Keratinocyte (primary cell): ENCODE data around the gene RCSD1.

Experiments used
- EZH2 ChIP-seq: IDR thresholded peaks from one replicate; pipeline ENCODE4 v1.6.1; 2012; ENCODE audit warnings: inconsistent platforms, mild to moderate bottlenecking, low read length, moderate library complexity
- TF ChIP-seq, protein P1 (sequence below), 3 experiments: IDR thresholded peaks in 1 of 3; conservative IDR thresholded peaks in 1 of 3; optimal IDR thresholded peaks in 1 of 3; 2 replicates in 2 of 3; 3 replicates in 1 of 3; pipeline versions ENCODE3 to v1.5.1; 2011; ENCODE audit warnings: low read length in 3 of 3, mild to moderate bottlenecking in 3 of 3, moderate library complexity in 2 of 3, control low read depth in 1 of 3, inconsistent platforms in 1 of 3; ENCODE audit not compliant: insufficient read depth in 2 of 3; ENCODE audit errors: extremely low read depth in 1 of 3

DNA sequence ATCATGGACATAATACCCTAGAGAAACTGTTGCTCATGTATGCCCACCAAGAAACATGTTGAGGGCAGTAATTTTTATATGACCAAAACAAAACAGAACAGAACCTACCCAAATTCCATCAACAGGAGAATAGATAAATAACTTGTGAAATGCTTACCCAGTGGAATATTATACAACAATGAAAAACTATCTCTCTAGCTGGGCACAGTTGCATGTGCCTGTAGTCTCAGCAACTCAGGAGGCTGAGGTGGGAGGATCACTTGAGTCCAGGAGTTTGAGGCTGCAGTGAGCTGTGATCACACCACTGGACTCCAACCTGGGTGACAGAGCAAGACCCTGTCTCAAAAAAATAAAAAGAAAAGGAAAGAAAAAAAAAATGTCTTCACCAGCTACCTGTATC, 37.6 kb upstream of the RCSD1 start:
- TF ChIP-seq, protein P1, sequence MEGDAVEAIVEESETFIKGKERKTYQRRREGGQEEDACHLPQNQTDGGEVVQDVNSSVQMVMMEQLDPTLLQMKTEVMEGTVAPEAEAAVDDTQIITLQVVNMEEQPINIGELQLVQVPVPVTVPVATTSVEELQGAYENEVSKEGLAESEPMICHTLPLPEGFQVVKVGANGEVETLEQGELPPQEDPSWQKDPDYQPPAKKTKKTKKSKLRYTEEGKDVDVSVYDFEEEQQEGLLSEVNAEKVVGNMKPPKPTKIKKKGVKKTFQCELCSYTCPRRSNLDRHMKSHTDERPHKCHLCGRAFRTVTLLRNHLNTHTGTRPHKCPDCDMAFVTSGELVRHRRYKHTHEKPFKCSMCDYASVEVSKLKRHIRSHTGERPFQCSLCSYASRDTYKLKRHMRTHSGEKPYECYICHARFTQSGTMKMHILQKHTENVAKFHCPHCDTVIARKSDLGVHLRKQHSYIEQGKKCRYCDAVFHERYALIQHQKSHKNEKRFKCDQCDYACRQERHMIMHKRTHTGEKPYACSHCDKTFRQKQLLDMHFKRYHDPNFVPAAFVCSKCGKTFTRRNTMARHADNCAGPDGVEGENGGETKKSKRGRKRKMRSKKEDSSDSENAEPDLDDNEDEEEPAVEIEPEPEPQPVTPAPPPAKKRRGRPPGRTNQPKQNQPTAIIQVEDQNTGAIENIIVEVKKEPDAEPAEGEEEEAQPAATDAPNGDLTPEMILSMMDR (optimal IDR thresholded peaks at IDR 0.05 in 1 of 3, IDR thresholded peaks at IDR 0.05 in 1 of 3, conservative IDR thresholded peaks at IDR 0.05 in 1 of 3; ENCODE audit: extremely low read depth in 1 of 3, insufficient read depth in 2 of 3, low read length in 3 of 3) = no peak
- TF ChIP-seq EZH2 = no peak
